DND-41 (cell line): ENCODE measurements around the gene RNASE13.

Experiments
- ATAC-seq: fragments of 200-7000 bp; cut with Tn5 transposase; 3 replicates; pipeline ENCODE4 v1.9.1; 2021; ENCODE audit warnings: low read depth; ENCODE audit not compliant: insufficient read depth
- DNase-seq: peaks from one replicate; pipeline ENCODE4 v3.0.0-alpha.2; 2020
- H2AFZ ChIP-seq: 2 replicates; pipeline ENCODE4 v1.6.0; 2012; ENCODE audit warnings: low read depth, low read length
- H3K27ac ChIP-seq: 2 replicates; pipeline ENCODE4 v1.5.1; 2012; ENCODE audit warnings: low read length, inconsistent platforms
- H3K27me3 ChIP-seq: fragments of 200-600 bp; sonication (generic); 2 replicates; pipeline ENCODE4 v1.6.0; 2012; ENCODE audit warnings: low read length, mild to moderate bottlenecking, inconsistent platforms; ENCODE audit not compliant: insufficient read depth, poor library complexity
- H3K36me3 ChIP-seq: 2 replicates; pipeline ENCODE4 v1.5.1; 2012; ENCODE audit warnings: low read length, inconsistent platforms; ENCODE audit not compliant: insufficient read depth
- H3K4me1 ChIP-seq: 2 replicates; pipeline ENCODE4 v1.5.1; 2012; ENCODE audit warnings: mild to moderate bottlenecking, low read length; ENCODE audit not compliant: insufficient read depth
- H3K4me2 ChIP-seq: 2 replicates; pipeline ENCODE4 v1.6.0; 2012; ENCODE audit warnings: mild to moderate bottlenecking, moderate library complexity, low read length, inconsistent platforms; ENCODE audit not compliant: insufficient read depth
- H3K4me3 ChIP-seq, 2 experiments: fragments of 200-600 bp in 1 of 2; shearing (Covaris generic) in 1 of 2; 2 replicates each; pipeline ENCODE4 v1.5.1; 2012 to 2016; ENCODE audit warnings: inconsistent platforms in 2 of 2, low read length in 2 of 2, mild to moderate bottlenecking in 2 of 2, low read depth in 1 of 2, moderate library complexity in 1 of 2
- H3K79me2 ChIP-seq: 2 replicates; pipeline ENCODE4 v1.6.0; 2012; ENCODE audit warnings: low read length, inconsistent platforms; ENCODE audit not compliant: insufficient read depth
- H3K9ac ChIP-seq: 2 replicates; pipeline ENCODE4 v1.6.0; 2012; ENCODE audit warnings: low read depth, mild to moderate bottlenecking, inconsistent platforms, low read length, moderate library complexity
- H3K9me3 ChIP-seq: 2 replicates; pipeline ENCODE4 v1.5.1; 2012; ENCODE audit warnings: low read length, moderate library complexity, mild to moderate bottlenecking, inconsistent platforms; ENCODE audit not compliant: insufficient read depth, severe bottlenecking
- H4K20me1 ChIP-seq: 2 replicates; pipeline ENCODE4 v1.6.0; 2012; ENCODE audit warnings: low read length; ENCODE audit not compliant: insufficient read depth
- EZH2 ChIP-seq: IDR thresholded peaks from 3 replicates; pipeline ENCODE4 v1.6.1; 2012; ENCODE audit warnings: borderline replicate concordance, low read depth, mild to moderate bottlenecking, moderate library complexity, low read length, inconsistent platforms; ENCODE audit not compliant: severe bottlenecking
- TF ChIP-seq, protein P1 (sequence below): IDR thresholded peaks from 2 replicates; pipeline ENCODE4 v1.5.1; 2012; ENCODE audit warnings: borderline replicate concordance, low read length, moderate library complexity, mild to moderate bottlenecking; ENCODE audit not compliant: poor library complexity, severe bottlenecking; ENCODE audit errors: extremely low read depth

RNASE13 gene

DNA sequence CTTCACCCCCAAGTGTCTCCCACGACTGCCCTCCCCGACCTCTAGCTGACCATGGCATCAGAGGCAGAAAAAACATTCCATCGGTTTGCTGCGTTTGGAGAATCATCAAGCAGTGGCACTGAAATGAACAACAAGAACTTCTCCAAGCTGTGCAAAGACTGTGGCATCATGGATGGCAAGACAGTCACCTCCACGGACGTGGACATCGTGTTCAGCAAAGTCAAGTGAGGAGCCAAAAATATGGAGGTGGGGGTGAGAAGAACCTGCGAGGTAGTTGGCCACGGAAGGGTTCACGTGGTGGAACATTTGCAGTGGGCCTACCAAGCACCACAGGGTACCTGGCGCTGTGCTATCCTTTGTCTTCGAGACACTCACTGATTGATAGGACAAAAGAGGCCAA lies 4.1 kb downstream of the RNASE13 start:
- Histone ChIP-seq H3K4me3 (no peak overlapping the region), H3K79me2 (no peaks in the 10 kb centered on the region), H3K4me2 (no peak overlapping the region), H2AFZ (no peak overlapping the region), H3K9ac (no peak overlapping the region), H4K20me1 (no peaks in the 10 kb centered on the region), H3K36me3 (no peaks in the 10 kb centered on the region), H3K27ac (no peak overlapping the region), H3K9me3 (no peaks in the 10 kb centered on the region), H3K27me3 (peaks cover 30% of the 10 kb centered on the region), H3K4me1 (peaks cover under 1% of the 10 kb centered on the region)
- ATAC-seq = no peak
- DNase-seq = no peak
- TF ChIP-seq, protein P1, sequence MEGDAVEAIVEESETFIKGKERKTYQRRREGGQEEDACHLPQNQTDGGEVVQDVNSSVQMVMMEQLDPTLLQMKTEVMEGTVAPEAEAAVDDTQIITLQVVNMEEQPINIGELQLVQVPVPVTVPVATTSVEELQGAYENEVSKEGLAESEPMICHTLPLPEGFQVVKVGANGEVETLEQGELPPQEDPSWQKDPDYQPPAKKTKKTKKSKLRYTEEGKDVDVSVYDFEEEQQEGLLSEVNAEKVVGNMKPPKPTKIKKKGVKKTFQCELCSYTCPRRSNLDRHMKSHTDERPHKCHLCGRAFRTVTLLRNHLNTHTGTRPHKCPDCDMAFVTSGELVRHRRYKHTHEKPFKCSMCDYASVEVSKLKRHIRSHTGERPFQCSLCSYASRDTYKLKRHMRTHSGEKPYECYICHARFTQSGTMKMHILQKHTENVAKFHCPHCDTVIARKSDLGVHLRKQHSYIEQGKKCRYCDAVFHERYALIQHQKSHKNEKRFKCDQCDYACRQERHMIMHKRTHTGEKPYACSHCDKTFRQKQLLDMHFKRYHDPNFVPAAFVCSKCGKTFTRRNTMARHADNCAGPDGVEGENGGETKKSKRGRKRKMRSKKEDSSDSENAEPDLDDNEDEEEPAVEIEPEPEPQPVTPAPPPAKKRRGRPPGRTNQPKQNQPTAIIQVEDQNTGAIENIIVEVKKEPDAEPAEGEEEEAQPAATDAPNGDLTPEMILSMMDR = no peak
- no peak for TF ChIP-seq EZH2

- H3K9me3 ChIP-seq = no peaks in the 10 kb centered on the region
- no peak within 1 kb of the TSS for H3K9ac ChIP-seq
- no peak for TF ChIP-seq EZH2
- TF ChIP-seq, protein P1 = no peak
- no peaks in the 10 kb centered on the region for H4K20me1 ChIP-seq
- no peak for DNase-seq
- no peak for ATAC-seq
- peaks cover 5% of the 10 kb centered on the region for H3K4me1 ChIP-seq
- peaks cover 27% of the 10 kb centered on the region for H3K27me3 ChIP-seq
- no peaks in the 10 kb centered on the region for H3K36me3 ChIP-seq
- no peak within 1 kb of the TSS for H3K4me2 ChIP-seq
- no peak within 1 kb of the TSS for H3K27ac ChIP-seq
- no peak within 1 kb of the TSS for H2AFZ ChIP-seq
- H3K4me3 ChIP-seq = no peak within 1 kb of the TSS
- H3K79me2 ChIP-seq = no peaks in the 10 kb centered on the region
These were observed 4.7 kb downstream of the RNASE13 start, which contains the start of gene TPPP2 for GRCh38 chr14:21029917-21030316. Gene TPPP2, plus strand, starts transcription at chr14:21030217. Its CDS starts 365 bp downstream, at chr14:21030582.

- H3K4me2 ChIP-seq = no peak overlapping the region
- H3K36me3 ChIP-seq = no peaks in the 10 kb centered on the region
- no peak overlapping the region for H2AFZ ChIP-seq
These were observed 7.7 kb downstream of the RNASE13 start for GRCh38 chr14:21026988-21027315.

More at GRCh38 chr14:21026988-21027315, 7.7 kb downstream of the RNASE13 start:
- H3K27ac ChIP-seq = no peak overlapping the region
- no peaks in the 10 kb centered on the region for H3K9me3 ChIP-seq
- H3K4me3 ChIP-seq = no peak overlapping the region
- no peaks in the 10 kb centered on the region for H4K20me1 ChIP-seq
- no peak overlapping the region for H3K9ac ChIP-seq
- peaks cover 16% of the 10 kb centered on the region for H3K27me3 ChIP-seq
- DNase-seq (no peak), ATAC-seq (no peak)
- H3K79me2 ChIP-seq = no peaks in the 10 kb centered on the region
- TF ChIP-seq, protein P1 = no peak
- TF ChIP-seq EZH2 = no peak
- H3K4me1 ChIP-seq = peaks cover 17% of the 10 kb centered on the region
